Osteocyte (in vitro differentiated cells): ENCODE measurements around the gene CHMP4B. TPM values are rescaled to one million over a fixed set of nuclear protein-coding genes. Genes with fewer than 3 reads are reported as not detected.

Source experiments
- DNase-seq: peaks from one replicate; pipeline ENCODE4 v3.0.0; 2021; ENCODE audit warnings: mixed read lengths; ENCODE audit not compliant: unreplicated experiment; ENCODE audit errors: extremely low spot score
- H3K27ac Mint-ChIP-seq: one replicate; pipeline ENCODE4 v1.8.0; 2021; ENCODE audit warnings: mild to moderate bottlenecking, mixed read lengths; ENCODE audit not compliant: unreplicated experiment
- H3K27me3 Mint-ChIP-seq: one replicate; pipeline ENCODE4 v1.8.0; 2021; ENCODE audit warnings: mixed read lengths; ENCODE audit not compliant: unreplicated experiment
- H3K36me3 Mint-ChIP-seq: one replicate; pipeline ENCODE4 v1.8.0; 2021; ENCODE audit warnings: mixed read lengths; ENCODE audit not compliant: unreplicated experiment
- H3K4me1 Mint-ChIP-seq: one replicate; pipeline ENCODE4 v1.8.0; 2021; ENCODE audit warnings: mixed read lengths; ENCODE audit not compliant: unreplicated experiment
- H3K4me3 Mint-ChIP-seq: one replicate; pipeline ENCODE4 v1.8.0; 2021; ENCODE audit warnings: mild to moderate bottlenecking, moderate library complexity, mixed read lengths; ENCODE audit not compliant: unreplicated experiment
- H3K9me3 Mint-ChIP-seq: one replicate; pipeline ENCODE4 v1.8.0; 2021; ENCODE audit warnings: mixed read lengths; ENCODE audit not compliant: unreplicated experiment
- total RNA-seq: library from RNA; stranded (reverse); gene quantifications from 2 replicates; pipeline ENCODE4 v1.2.1, GENCODE V29; 2021
- TF ChIP-seq, protein P1 (sequence below): fragments of 200-600 bp; sonication (generic); IDR thresholded peaks from 2 replicates; pipeline ENCODE4 v1.5.0; 2021; ENCODE audit warnings: antibody characterized with exemption, mild to moderate bottlenecking, moderate library complexity

The CHMP4B gene
- total RNA-seq, 1 donor from 2014 or later, result 92.5 TPM

- Mint-ChIP-seq H3K27ac (no peak overlapping the region), H3K9me3 (no peaks in the 10 kb centered on the region), H3K4me3 (no peak overlapping the region), H3K27me3 (no peaks in the 10 kb centered on the region), H3K36me3 (peaks cover 11% of the 10 kb centered on the region), H3K4me1 (peaks cover 12% of the 10 kb centered on the region)
- no peak for DNase-seq
- TF ChIP-seq, protein P1, sequence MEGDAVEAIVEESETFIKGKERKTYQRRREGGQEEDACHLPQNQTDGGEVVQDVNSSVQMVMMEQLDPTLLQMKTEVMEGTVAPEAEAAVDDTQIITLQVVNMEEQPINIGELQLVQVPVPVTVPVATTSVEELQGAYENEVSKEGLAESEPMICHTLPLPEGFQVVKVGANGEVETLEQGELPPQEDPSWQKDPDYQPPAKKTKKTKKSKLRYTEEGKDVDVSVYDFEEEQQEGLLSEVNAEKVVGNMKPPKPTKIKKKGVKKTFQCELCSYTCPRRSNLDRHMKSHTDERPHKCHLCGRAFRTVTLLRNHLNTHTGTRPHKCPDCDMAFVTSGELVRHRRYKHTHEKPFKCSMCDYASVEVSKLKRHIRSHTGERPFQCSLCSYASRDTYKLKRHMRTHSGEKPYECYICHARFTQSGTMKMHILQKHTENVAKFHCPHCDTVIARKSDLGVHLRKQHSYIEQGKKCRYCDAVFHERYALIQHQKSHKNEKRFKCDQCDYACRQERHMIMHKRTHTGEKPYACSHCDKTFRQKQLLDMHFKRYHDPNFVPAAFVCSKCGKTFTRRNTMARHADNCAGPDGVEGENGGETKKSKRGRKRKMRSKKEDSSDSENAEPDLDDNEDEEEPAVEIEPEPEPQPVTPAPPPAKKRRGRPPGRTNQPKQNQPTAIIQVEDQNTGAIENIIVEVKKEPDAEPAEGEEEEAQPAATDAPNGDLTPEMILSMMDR, result no peak
Observed at GRCh38 chr20:33837096-33837830, 26.1 kb downstream of the CHMP4B start.

- Mint-ChIP-seq H3K9me3 (no peaks in the 10 kb centered on the region), H3K4me1 (peaks cover 14% of the 10 kb centered on the region), H3K27ac (no peak overlapping the region), H3K36me3 (peaks cover 11% of the 10 kb centered on the region), H3K27me3 (no peaks in the 10 kb centered on the region), H3K4me3 (no peak overlapping the region)
- DNase-seq, result no peak
- TF ChIP-seq, protein P1, result no peak
Observed at GRCh38 chr20:33838035-33838864, 27.1 kb downstream of the CHMP4B start.

- Mint-ChIP-seq H3K36me3 (peaks cover 11% of the 10 kb centered on the region), H3K4me1 (peaks cover 19% of the 10 kb centered on the region), H3K9me3 (no peaks in the 10 kb centered on the region), H3K27me3 (no peaks in the 10 kb centered on the region), H3K27ac (no peak overlapping the region), H3K4me3 (no peak overlapping the region)
- TF ChIP-seq, protein P1, result no peak
- no peak for DNase-seq
Observed at GRCh38 chr20:33839591-33839990, 28.4 kb downstream of the CHMP4B start.

DNA sequence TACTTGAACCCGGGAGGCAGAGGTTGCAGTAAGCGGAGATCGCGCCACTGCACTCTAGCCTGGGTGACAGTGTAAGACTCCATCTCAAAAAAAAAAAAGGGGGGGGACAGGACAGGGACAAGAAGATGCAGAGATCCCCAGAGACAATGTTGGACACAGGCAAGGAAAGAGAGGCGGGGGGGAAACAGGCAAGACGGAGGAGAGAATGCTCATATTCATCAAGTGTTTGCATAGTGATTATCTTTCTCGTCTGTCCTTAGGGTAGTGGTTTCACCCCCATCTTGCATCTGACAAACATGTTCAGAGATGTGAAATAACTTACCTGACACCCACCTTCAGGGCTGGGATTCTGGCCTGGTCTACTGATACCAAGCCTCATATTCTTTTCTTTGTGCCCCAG, 29.0 kb downstream of the CHMP4B start:
- peaks cover 9% of the 10 kb centered on the region for H3K36me3 Mint-ChIP-seq
- peaks cover 19% of the 10 kb centered on the region for H3K4me1 Mint-ChIP-seq
- TF ChIP-seq, protein P1, result no peak
- H3K27ac Mint-ChIP-seq, result no peak overlapping the region
- H3K9me3 Mint-ChIP-seq, result no peaks in the 10 kb centered on the region
- no peaks in the 10 kb centered on the region for H3K27me3 Mint-ChIP-seq
- no peak for DNase-seq
- H3K4me3 Mint-ChIP-seq, result no peak overlapping the region
